ENCODE data around the gene HDAC11. TPM values are rescaled to one million over a fixed set of nuclear protein-coding genes. Genes with fewer than 3 reads are reported as not detected.

HDAC11 gene
- total RNA-seq, 1 donor from 2014 or later: 11.9 TPM

DNA sequence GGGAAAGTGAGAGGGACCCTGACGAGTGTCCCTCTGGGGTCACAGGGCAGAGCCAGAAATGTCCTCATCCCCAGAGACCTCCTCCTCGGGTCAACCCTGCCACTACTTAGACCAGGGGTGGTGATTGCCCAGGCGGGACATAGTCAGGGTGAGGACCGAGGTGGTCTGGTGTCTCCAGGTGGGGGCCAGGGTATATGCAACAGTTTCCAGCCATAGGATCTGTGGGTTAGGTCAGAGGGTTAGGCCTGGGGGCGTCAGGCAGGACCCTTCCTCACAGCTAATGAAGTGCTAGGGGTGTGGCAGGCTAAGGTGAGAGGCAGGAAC lies 46.5 kb downstream of the HDAC11 start:
- DNase-seq (ENCODE audit: extremely low spot score, unreplicated experiment): no peak
- Mint-ChIP-seq H3K27ac (ENCODE audit: unreplicated experiment) (peak overlapping the region; percentile 98), H3K36me3 (ENCODE audit: unreplicated experiment) (no peaks in the 10 kb centered on the region), H3K27me3 (ENCODE audit: unreplicated experiment) (no peaks in the 10 kb centered on the region), H3K4me3 (ENCODE audit: unreplicated experiment) (no peak overlapping the region), H3K4me1 (ENCODE audit: unreplicated experiment) (peaks cover 43% of the 10 kb centered on the region), H3K9me3 (ENCODE audit: unreplicated experiment) (no peaks in the 10 kb centered on the region)
- TF ChIP-seq, protein P1, sequence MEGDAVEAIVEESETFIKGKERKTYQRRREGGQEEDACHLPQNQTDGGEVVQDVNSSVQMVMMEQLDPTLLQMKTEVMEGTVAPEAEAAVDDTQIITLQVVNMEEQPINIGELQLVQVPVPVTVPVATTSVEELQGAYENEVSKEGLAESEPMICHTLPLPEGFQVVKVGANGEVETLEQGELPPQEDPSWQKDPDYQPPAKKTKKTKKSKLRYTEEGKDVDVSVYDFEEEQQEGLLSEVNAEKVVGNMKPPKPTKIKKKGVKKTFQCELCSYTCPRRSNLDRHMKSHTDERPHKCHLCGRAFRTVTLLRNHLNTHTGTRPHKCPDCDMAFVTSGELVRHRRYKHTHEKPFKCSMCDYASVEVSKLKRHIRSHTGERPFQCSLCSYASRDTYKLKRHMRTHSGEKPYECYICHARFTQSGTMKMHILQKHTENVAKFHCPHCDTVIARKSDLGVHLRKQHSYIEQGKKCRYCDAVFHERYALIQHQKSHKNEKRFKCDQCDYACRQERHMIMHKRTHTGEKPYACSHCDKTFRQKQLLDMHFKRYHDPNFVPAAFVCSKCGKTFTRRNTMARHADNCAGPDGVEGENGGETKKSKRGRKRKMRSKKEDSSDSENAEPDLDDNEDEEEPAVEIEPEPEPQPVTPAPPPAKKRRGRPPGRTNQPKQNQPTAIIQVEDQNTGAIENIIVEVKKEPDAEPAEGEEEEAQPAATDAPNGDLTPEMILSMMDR (IDR thresholded peaks at IDR 0.05): no peak

- Mint-ChIP-seq H3K27me3 (ENCODE audit: unreplicated experiment) (no peaks in the 10 kb centered on the region), H3K36me3 (ENCODE audit: unreplicated experiment) (no peaks in the 10 kb centered on the region), H3K4me3 (ENCODE audit: unreplicated experiment) (no peak overlapping the region), H3K9me3 (ENCODE audit: unreplicated experiment) (no peaks in the 10 kb centered on the region), H3K27ac (ENCODE audit: unreplicated experiment) (peak overlapping the region; percentile 44), H3K4me1 (ENCODE audit: unreplicated experiment) (peaks cover 52% of the 10 kb centered on the region)
- TF ChIP-seq, protein P1 (IDR thresholded peaks at IDR 0.05): peak; percentile 46
- DNase-seq (ENCODE audit: extremely low spot score, unreplicated experiment): no peak
These were observed 48.2 kb downstream of the HDAC11 start for GRCh38 chr3:13528217-13528867.

GRCh38 chr3:13529196-13530112 lies 49.3 kb downstream of the HDAC11 start:
- no peak overlapping the region for H3K27ac Mint-ChIP-seq (ENCODE audit: unreplicated experiment)
- no peak for DNase-seq (ENCODE audit: extremely low spot score, unreplicated experiment)
- no peaks in the 10 kb centered on the region for H3K27me3 Mint-ChIP-seq (ENCODE audit: unreplicated experiment)
- peaks cover 60% of the 10 kb centered on the region for H3K4me1 Mint-ChIP-seq (ENCODE audit: unreplicated experiment)
- H3K9me3 Mint-ChIP-seq (ENCODE audit: unreplicated experiment): no peaks in the 10 kb centered on the region
- H3K36me3 Mint-ChIP-seq (ENCODE audit: unreplicated experiment): no peaks in the 10 kb centered on the region
- TF ChIP-seq, protein P1 (IDR thresholded peaks at IDR 0.05): no peak
- no peak overlapping the region for H3K4me3 Mint-ChIP-seq (ENCODE audit: unreplicated experiment)

DNA sequence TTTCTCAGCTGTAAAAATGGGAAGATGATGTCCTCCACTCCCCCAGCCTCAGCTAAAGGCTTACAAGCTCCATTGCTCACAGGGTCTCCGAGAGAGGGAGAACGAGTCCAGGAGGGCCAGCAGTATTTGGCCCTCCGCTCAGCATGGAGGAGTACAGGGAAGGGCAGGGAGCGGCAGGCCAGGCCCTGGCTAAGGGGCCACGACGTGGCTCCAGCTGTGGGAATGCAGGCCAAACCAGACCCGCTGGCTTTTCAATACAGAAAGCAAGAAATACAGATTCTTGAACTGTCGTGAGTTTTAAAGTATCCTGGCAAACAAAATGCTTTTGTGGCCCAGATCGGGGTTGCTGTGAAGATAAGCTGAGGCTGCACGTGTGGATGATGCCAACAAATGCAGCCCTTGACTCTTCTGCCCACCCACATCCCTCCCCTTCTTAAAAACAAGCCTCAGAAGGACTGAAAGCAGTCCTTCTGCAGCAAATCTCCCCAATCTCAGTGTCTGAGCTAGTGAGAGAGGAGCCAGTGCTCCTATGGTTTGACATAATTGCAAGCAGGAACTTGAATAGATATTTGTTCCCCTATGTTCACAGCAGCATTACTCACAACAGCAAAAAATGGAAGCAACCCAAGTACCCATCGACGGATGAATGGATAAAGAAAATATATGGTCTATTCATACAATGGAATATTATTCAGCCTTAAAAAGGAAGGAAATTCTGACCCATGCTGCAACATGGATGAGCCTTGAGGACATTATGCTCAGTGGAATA lies 50.3 kb downstream of the HDAC11 start:
- Mint-ChIP-seq H3K36me3 (ENCODE audit: unreplicated experiment) (no peaks in the 10 kb centered on the region), H3K4me1 (ENCODE audit: unreplicated experiment) (peaks cover 54% of the 10 kb centered on the region), H3K27ac (ENCODE audit: unreplicated experiment) (no peak overlapping the region), H3K27me3 (ENCODE audit: unreplicated experiment) (no peaks in the 10 kb centered on the region), H3K4me3 (ENCODE audit: unreplicated experiment) (no peak overlapping the region), H3K9me3 (ENCODE audit: unreplicated experiment) (no peaks in the 10 kb centered on the region)
- TF ChIP-seq, protein P1 (IDR thresholded peaks at IDR 0.05): no peak
- DNase-seq (ENCODE audit: extremely low spot score, unreplicated experiment): no peak
